ENCODE data around the gene U2AF2.

U2AF2 gene

GRCh38 chr19:55621673-55622231, 33.1 kb upstream of the U2AF2 start:
- no peak for DNase-seq (ENCODE audit: low spot score)

GRCh38 chr19:55622242-55622969, 32.4 kb upstream of the U2AF2 start:
- no peak for DNase-seq (ENCODE audit: low spot score)

GRCh38 chr19:55623130-55623529, 31.7 kb upstream of the U2AF2 start:
- DNase-seq (ENCODE audit: low spot score): no peak

- no peak for DNase-seq (ENCODE audit: low spot score)
These were observed 31.3 kb upstream of the U2AF2 start for GRCh38 chr19:55623561-55623960.

GRCh38 chr19:55624109-55625003, 30.5 kb upstream of the U2AF2 start, which contains the start of gene ZNF784:
Gene ZNF784, minus strand, starts transcription at chr19:55624566. Its CDS starts 5 bp downstream, at chr19:55624561.
- DNase-seq (ENCODE audit: low spot score): peak; percentile 94

GRCh38 chr19:55625004-55625326, 29.9 kb upstream of the U2AF2 start:
- DNase-seq (ENCODE audit: low spot score): no peak

GRCh38 chr19:55626350-55626749, 28.5 kb upstream of the U2AF2 start:
- DNase-seq (ENCODE audit: low spot score): no peak

- DNase-seq (ENCODE audit: low spot score): no peak
These were observed 22.4 kb upstream of the U2AF2 start for GRCh38 chr19:55632463-55632834.

GRCh38 chr19:55633861-55634260, 21.0 kb upstream of the U2AF2 start:
- no peak for DNase-seq (ENCODE audit: low spot score)

GRCh38 chr19:55635334-55635717, 19.5 kb upstream of the U2AF2 start:
- no peak for DNase-seq (ENCODE audit: low spot score)

GRCh38 chr19:55635856-55636440, 18.9 kb upstream of the U2AF2 start:
- DNase-seq (ENCODE audit: low spot score): no peak

GRCh38 chr19:55636723-55637122, 18.1 kb upstream of the U2AF2 start:
- DNase-seq (ENCODE audit: low spot score): no peak

- no peak for DNase-seq (ENCODE audit: low spot score)
These were observed 17.3 kb upstream of the U2AF2 start for GRCh38 chr19:55637534-55637933.

GRCh38 chr19:55638864-55639359, 15.9 kb upstream of the U2AF2 start:
- no peak for DNase-seq (ENCODE audit: low spot score)

GRCh38 chr19:55640043-55640576, 14.7 kb upstream of the U2AF2 start:
- no peak for DNase-seq (ENCODE audit: low spot score)

- DNase-seq (ENCODE audit: low spot score): peak; percentile 77
These were observed 14.0 kb upstream of the U2AF2 start, which contains the start of gene ZNF580 for GRCh38 chr19:55640577-55641425. Gene ZNF580, plus strand, starts transcription at chr19:55641002. Its CDS starts 1,507 bp downstream, at chr19:55642509.

- no peak for DNase-seq (ENCODE audit: low spot score)
These were observed 13.2 kb upstream of the U2AF2 start for GRCh38 chr19:55641426-55642152.

GRCh38 chr19:55642153-55643002, 12.5 kb upstream of the U2AF2 start:
- DNase-seq (ENCODE audit: low spot score): no peak

All from HuH-7.5 (cell line).